HG03565 (cell line): Measurements from ENCODE around the gene HPSE2.

ENCODE experiments used
- ATAC-seq: cut with Tn5 transposase; IDR thresholded peaks from one replicate; pipeline ENCODE4 v1.9.1; 2021; ENCODE audit warnings: mild to moderate bottlenecking, moderate library complexity; ENCODE audit not compliant: unreplicated experiment

HPSE2 gene

GRCh38 chr10:98855403-98856189 lies 380.1 kb downstream of the HPSE2 start:
- no peak for ATAC-seq

GRCh38 chr10:98852686-98853085 lies 383.0 kb downstream of the HPSE2 start:
- ATAC-seq = no peak

- ATAC-seq = no peak
Measured at GRCh38 chr10:98848361-98848760, 387.3 kb downstream of the HPSE2 start.

DNA sequence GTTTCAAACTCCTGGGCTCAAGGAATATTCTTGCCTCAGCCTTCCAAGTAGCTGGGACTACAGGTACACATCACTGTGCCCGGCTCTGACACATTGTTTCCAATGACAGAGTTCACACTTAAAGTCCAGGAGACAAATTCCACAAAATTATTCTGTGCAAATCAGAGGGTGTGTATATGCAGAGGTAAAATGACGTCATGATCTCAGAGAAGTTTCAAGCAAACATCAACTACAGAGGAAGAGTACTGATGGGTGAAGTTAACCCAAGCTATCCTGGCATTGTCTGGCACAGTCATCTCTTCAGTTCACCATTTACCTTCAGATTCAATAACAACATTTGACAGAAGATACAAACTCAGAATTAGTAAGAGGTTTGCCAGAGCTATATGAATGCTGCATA lies 388.9 kb downstream of the HPSE2 start:
- no peak for ATAC-seq

DNA sequence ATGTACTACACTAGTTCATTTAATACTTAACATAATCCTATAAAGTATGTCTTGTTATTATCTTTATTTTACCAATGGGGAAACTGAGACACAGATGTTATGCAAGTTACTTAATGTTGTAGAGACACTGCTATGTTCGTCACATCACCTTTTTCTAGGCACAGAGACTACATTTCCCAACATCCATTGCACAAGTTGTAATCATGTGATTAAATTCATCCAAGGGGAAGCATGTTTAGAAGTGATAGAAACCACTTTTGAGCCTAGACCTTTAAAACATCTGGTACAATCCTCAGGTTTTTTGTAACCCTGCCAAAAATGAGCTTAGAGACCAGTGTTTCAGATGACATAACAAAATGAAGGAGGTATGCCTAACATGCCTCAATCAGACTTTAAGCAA lies 402.1 kb downstream of the HPSE2 start:
- no peak for ATAC-seq

- ATAC-seq = no peak
Measured at GRCh38 chr10:98832738-98833137, 402.9 kb downstream of the HPSE2 start.

- no peak for ATAC-seq
Measured at GRCh38 chr10:98832196-98832595, 403.5 kb downstream of the HPSE2 start.

- ATAC-seq = no peak
Measured at GRCh38 chr10:98831391-98831790, 404.3 kb downstream of the HPSE2 start.

GRCh38 chr10:98825741-98826140 lies 409.9 kb downstream of the HPSE2 start:
- ATAC-seq = no peak

DNA sequence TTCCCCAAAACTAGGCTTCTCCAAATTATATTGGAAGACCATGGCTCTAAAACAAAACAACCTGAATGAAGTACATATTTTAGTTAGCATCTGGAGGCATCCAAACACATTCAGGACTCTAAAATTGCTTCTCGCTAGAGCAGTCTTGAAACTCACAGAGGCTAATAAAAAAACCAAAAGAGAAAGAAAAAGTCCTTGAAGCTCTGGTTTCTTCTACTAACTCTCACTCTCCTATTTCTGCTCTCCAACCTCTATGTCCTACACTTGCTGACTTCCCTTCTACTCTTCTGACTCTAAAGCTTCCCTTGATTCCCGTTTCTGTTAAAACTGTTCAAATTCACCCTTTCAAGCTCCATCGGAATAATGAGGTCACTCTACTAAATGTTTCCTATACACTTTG lies 418.3 kb downstream of the HPSE2 start:
- ATAC-seq = no peak

- ATAC-seq = no peak
Measured at GRCh38 chr10:98815039-98815885, 420.4 kb downstream of the HPSE2 start.

- ATAC-seq = no peak
Measured at GRCh38 chr10:98814470-98814869, 421.2 kb downstream of the HPSE2 start.

- ATAC-seq = no peak
Measured at GRCh38 chr10:98808282-98808892, 427.3 kb downstream of the HPSE2 start.

- ATAC-seq = no peak
Measured at GRCh38 chr10:98800263-98800662, 435.4 kb downstream of the HPSE2 start.

GRCh38 chr10:98795467-98795866 lies 440.2 kb downstream of the HPSE2 start:
- ATAC-seq = no peak

DNA sequence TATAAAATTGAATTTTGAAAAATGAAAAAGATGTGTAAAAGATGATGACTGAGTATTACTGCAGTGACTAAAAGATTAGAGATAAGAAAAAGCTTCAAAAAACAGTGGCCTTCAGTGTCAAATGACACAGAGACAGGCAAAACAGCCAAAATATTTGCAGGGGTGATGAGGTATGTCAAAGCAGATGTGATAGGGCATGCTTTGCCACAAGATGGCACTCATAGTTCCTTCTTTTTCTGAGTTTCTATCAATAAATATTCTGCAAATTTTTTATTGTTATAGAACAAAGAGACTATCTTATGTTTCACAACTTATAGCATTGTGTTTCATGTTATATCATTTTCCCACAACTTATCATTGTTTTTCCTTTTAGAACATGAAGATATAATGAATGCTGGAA lies 444.8 kb downstream of the HPSE2 start:
- ATAC-seq = no peak

GRCh38 chr10:98778277-98778759 lies 457.3 kb downstream of the HPSE2 start:
- ATAC-seq = no peak

- ATAC-seq = no peak
Measured at GRCh38 chr10:98758463-98758862, 477.2 kb downstream of the HPSE2 start.

GRCh38 chr10:98748298-98748697 lies 487.4 kb downstream of the HPSE2 start:
- no peak for ATAC-seq

- no peak for ATAC-seq
Measured at GRCh38 chr10:98745645-98746044, 490.0 kb downstream of the HPSE2 start.

DNA sequence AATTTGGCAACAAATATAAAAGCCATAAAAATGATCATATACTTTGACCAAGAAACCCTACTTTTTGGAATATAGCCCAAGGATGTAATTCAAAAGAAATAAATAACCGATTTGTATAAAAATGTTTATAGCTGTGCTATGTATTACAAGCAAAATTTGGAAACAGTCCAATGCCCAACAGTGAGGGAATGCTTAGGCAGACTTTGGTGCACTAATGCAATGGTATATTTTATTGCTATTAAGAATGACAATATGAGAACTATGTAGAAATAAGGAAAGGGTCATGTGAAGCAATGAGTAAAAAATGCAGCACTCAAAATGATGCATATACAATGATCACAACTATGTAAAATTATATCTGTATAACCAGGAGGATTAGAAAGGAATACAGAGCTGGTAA lies 515.1 kb downstream of the HPSE2 start:
- no peak for ATAC-seq

DNA sequence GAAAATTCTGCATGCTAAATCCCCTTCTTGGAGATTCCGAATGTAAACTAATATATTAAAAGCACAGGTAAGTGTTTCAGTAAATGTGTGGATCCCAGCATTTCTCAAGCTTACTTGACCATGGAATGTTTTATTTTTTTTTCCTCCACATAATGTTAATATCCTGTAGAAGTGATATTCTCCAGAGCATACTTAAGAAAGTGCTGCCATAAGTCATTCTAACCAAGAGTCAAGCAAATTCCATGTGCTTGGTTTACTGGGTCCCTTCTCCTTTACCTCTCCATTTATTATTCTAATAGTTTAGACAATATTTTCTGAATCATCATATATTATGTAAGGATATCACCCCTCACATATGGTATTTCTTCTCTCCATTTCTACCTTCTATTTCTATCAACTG lies 522.1 kb downstream of the HPSE2 start:
- no peak for ATAC-seq
